ENCODE data around the gene GPR146.

The GPR146 gene

GRCh38 chr7:1092806-1093501 lies 48.6 kb downstream of the GPR146 start:
- Mint-ChIP-seq H3K4me3 (no peak overlapping the region), H3K4me1 (ENCODE audit: low read depth in 2 of 2) (peaks cover 0 to 6% of the 10 kb centered on the region in 2 donors), H3K27me3 (no peaks in the 10 kb centered on the region), H3K36me3 (ENCODE audit: insufficient read depth) (no peaks in the 10 kb centered on the region), H3K27ac (no peak overlapping the region), H3K9me3 (no peaks in the 10 kb centered on the region)
- no peak for ATAC-seq (replicated peaks)
- DNase-seq = no peak

GRCh38 chr7:1093502-1093843 lies 49.1 kb downstream of the GPR146 start:
- Mint-ChIP-seq H3K4me3 (no peak overlapping the region), H3K4me1 (ENCODE audit: low read depth in 2 of 2) (peaks cover 0 to 6% of the 10 kb centered on the region in 2 donors), H3K27me3 (no peaks in the 10 kb centered on the region), H3K27ac (no peak overlapping the region), H3K9me3 (no peaks in the 10 kb centered on the region), H3K36me3 (ENCODE audit: insufficient read depth) (no peaks in the 10 kb centered on the region)
- ATAC-seq (replicated peaks) (no peak), DNase-seq (no peak)

GRCh38 chr7:1093916-1094508 lies 49.7 kb downstream of the GPR146 start:
- Mint-ChIP-seq H3K27me3 (no peaks in the 10 kb centered on the region), H3K27ac (no peak overlapping the region), H3K9me3 (no peaks in the 10 kb centered on the region), H3K4me3 (no peak overlapping the region), H3K36me3 (ENCODE audit: insufficient read depth) (no peaks in the 10 kb centered on the region), H3K4me1 (ENCODE audit: low read depth in 2 of 2) (peaks cover 0 to 6% of the 10 kb centered on the region in 2 donors)
- ATAC-seq (replicated peaks) = no peak
- DNase-seq = no peak

GRCh38 chr7:1094870-1095269 lies 50.5 kb downstream of the GPR146 start:
- Mint-ChIP-seq H3K36me3 (ENCODE audit: insufficient read depth) (no peaks in the 10 kb centered on the region), H3K27ac (no peak overlapping the region), H3K4me3 (no peak overlapping the region), H3K4me1 (ENCODE audit: low read depth in 2 of 2) (peaks cover 0 to 6% of the 10 kb centered on the region in 2 donors), H3K27me3 (no peaks in the 10 kb centered on the region), H3K9me3 (no peaks in the 10 kb centered on the region)
- ATAC-seq (replicated peaks) (no peak), DNase-seq (no peak)

GRCh38 chr7:1095621-1096155 lies 51.3 kb downstream of the GPR146 start:
- Mint-ChIP-seq H3K4me3 (no peak overlapping the region), H3K9me3 (no peaks in the 10 kb centered on the region), H3K27ac (no peak overlapping the region), H3K4me1 (ENCODE audit: low read depth in 2 of 2) (peaks cover 0 to 6% of the 10 kb centered on the region in 2 donors), H3K36me3 (ENCODE audit: insufficient read depth) (no peaks in the 10 kb centered on the region), H3K27me3 (no peaks in the 10 kb centered on the region)
- ATAC-seq (replicated peaks) (no peak), DNase-seq (no peak)

- DNase-seq (no peak), ATAC-seq (replicated peaks) (no peak)
- Mint-ChIP-seq H3K36me3 (ENCODE audit: insufficient read depth) (no peaks in the 10 kb centered on the region), H3K9me3 (no peaks in the 10 kb centered on the region), H3K4me1 (ENCODE audit: low read depth in 2 of 2) (peaks cover 0 to 2% of the 10 kb centered on the region in 2 donors), H3K27me3 (no peaks in the 10 kb centered on the region), H3K4me3 (no peak overlapping the region), H3K27ac (no peak overlapping the region)
These were observed 52.1 kb downstream of the GPR146 start for GRCh38 chr7:1096156-1097119.

GRCh38 chr7:1097120-1097504 lies 52.8 kb downstream of the GPR146 start:
- Mint-ChIP-seq H3K27ac (no peak overlapping the region), H3K27me3 (no peaks in the 10 kb centered on the region), H3K4me3 (no peak overlapping the region), H3K36me3 (ENCODE audit: insufficient read depth) (no peaks in the 10 kb centered on the region), H3K4me1 (ENCODE audit: low read depth in 2 of 2) (no peaks in the 10 kb centered on the region), H3K9me3 (no peaks in the 10 kb centered on the region)
- ATAC-seq (replicated peaks) = no peak
- no peak for DNase-seq

GRCh38 chr7:1098243-1099153 lies 54.2 kb downstream of the GPR146 start:
- no peak overlapping the region for H3K27ac Mint-ChIP-seq
- H3K4me1 Mint-ChIP-seq (ENCODE audit: low read depth in 2 of 2) = peaks cover 6% of the 10 kb centered on the region in 2 donors
- H3K36me3 Mint-ChIP-seq (ENCODE audit: insufficient read depth) = no peaks in the 10 kb centered on the region
- no peaks in the 10 kb centered on the region for H3K9me3 Mint-ChIP-seq
- no peak for ATAC-seq (replicated peaks)
- no peak overlapping the region for H3K4me3 Mint-ChIP-seq
- H3K27me3 Mint-ChIP-seq = no peaks in the 10 kb centered on the region
- DNase-seq = no peak

GRCh38 chr7:1099154-1099542 lies 54.8 kb downstream of the GPR146 start:
- H3K27me3 Mint-ChIP-seq = no peaks in the 10 kb centered on the region
- DNase-seq (no peak), ATAC-seq (replicated peaks) (no peak)
- no peaks in the 10 kb centered on the region for H3K36me3 Mint-ChIP-seq (ENCODE audit: insufficient read depth)
- no peak overlapping the region for H3K27ac Mint-ChIP-seq
- H3K9me3 Mint-ChIP-seq = no peaks in the 10 kb centered on the region
- H3K4me3 Mint-ChIP-seq = no peak overlapping the region
- peaks cover 9% of the 10 kb centered on the region in 2 donors for H3K4me1 Mint-ChIP-seq (ENCODE audit: low read depth in 2 of 2)

- Mint-ChIP-seq H3K4me1 (ENCODE audit: low read depth in 2 of 2) (peaks cover 9 to 11% of the 10 kb centered on the region in 2 donors), H3K27ac (no peak overlapping the region), H3K4me3 (no peak overlapping the region), H3K27me3 (no peaks in the 10 kb centered on the region), H3K36me3 (ENCODE audit: insufficient read depth) (no peaks in the 10 kb centered on the region), H3K9me3 (no peaks in the 10 kb centered on the region)
- DNase-seq (no peak), ATAC-seq (replicated peaks) (no peak)
These were observed 55.3 kb downstream of the GPR146 start for GRCh38 chr7:1099637-1100036.

GRCh38 chr7:1100386-1100785 lies 56.0 kb downstream of the GPR146 start:
- ATAC-seq (replicated peaks) = no peak
- H3K4me3 Mint-ChIP-seq = no peak overlapping the region
- peaks cover 9 to 11% of the 10 kb centered on the region in 2 donors for H3K4me1 Mint-ChIP-seq (ENCODE audit: low read depth in 2 of 2)
- no peak for DNase-seq
- no peaks in the 10 kb centered on the region for H3K9me3 Mint-ChIP-seq
- H3K27ac Mint-ChIP-seq = no peak overlapping the region
- H3K36me3 Mint-ChIP-seq (ENCODE audit: insufficient read depth) = no peaks in the 10 kb centered on the region
- H3K27me3 Mint-ChIP-seq = no peaks in the 10 kb centered on the region

- no peaks in the 10 kb centered on the region for H3K27me3 Mint-ChIP-seq
These were observed 56.7 kb downstream of the GPR146 start for GRCh38 chr7:1100834-1101562.

More at GRCh38 chr7:1100834-1101562, 56.7 kb downstream of the GPR146 start:
- no peak for ATAC-seq (replicated peaks)
- no peak overlapping the region for H3K27ac Mint-ChIP-seq
- no peaks in the 10 kb centered on the region for H3K36me3 Mint-ChIP-seq (ENCODE audit: insufficient read depth)
- no peaks in the 10 kb centered on the region for H3K9me3 Mint-ChIP-seq
- DNase-seq = no peak
- peaks cover 9 to 11% of the 10 kb centered on the region in 2 donors for H3K4me1 Mint-ChIP-seq (ENCODE audit: low read depth in 2 of 2)
- H3K4me3 Mint-ChIP-seq = no peak overlapping the region
